ENCODE results near the gene TBC1D30. TPM values are rescaled to one million over a fixed set of nuclear protein-coding genes. Genes with fewer than 3 reads are reported as not detected.

TBC1D30 gene
- total RNA-seq, 2 donors from 2014 or later = 1.7 to 1.9 TPM

GRCh38 chr12:64875186-64875585 lies 50.7 kb downstream of the TBC1D30 start:
- no peaks in the 10 kb centered on the region for H3K27me3 Mint-ChIP-seq (ENCODE audit: insufficient read depth)
- Histone ChIP-seq H3K4me1 (ENCODE audit: control insufficient read depth, insufficient read depth, low read length) (no peaks in the 10 kb centered on the region), H3K36me3 (ENCODE audit: control insufficient read depth, insufficient read depth, low read length) (no peaks in the 10 kb centered on the region), H3K27ac (ENCODE audit: low read depth, low read length) (no peak overlapping the region), H3K9me3 (ENCODE audit: control insufficient read depth, low read length) (no peaks in the 10 kb centered on the region), H3K27me3 (ENCODE audit: control insufficient read depth, insufficient read depth, low read length, poor library complexity, severe bottlenecking) (no peaks in the 10 kb centered on the region), H3K9ac (ENCODE audit: extremely low read depth, low read length, poor library complexity, severe bottlenecking) (no peak overlapping the region), H3K4me3 (ENCODE audit: low read length) (no peak overlapping the region)
- no peak for TF ChIP-seq CTCF (conservative IDR thresholded peaks at IDR 0.05)
- no peak for DNase-seq
- no peak overlapping the region for H3K27ac Mint-ChIP-seq
- 90 to 91% methylated on average over 7 to 17 of the region's 17 CpGs for WGBS, 2 experiments (ENCODE audit: insufficient coverage in 1 of 2, insufficient read length in 1 of 2)
- no peaks in the 10 kb centered on the region for H3K9me3 Mint-ChIP-seq
- no peaks in the 10 kb centered on the region for H3K36me3 Mint-ChIP-seq (ENCODE audit: low read depth)
- no peak overlapping the region for H3K4me3 Mint-ChIP-seq
- no peaks in the 10 kb centered on the region for H3K4me1 Mint-ChIP-seq

GRCh38 chr12:64876388-64877071 lies 52.1 kb downstream of the TBC1D30 start:
- Mint-ChIP-seq H3K27me3 (ENCODE audit: insufficient read depth) (no peaks in the 10 kb centered on the region), H3K27ac (no peak overlapping the region), H3K4me3 (no peak overlapping the region), H3K4me1 (no peaks in the 10 kb centered on the region), H3K9me3 (no peaks in the 10 kb centered on the region), H3K36me3 (ENCODE audit: low read depth) (no peaks in the 10 kb centered on the region)
- Histone ChIP-seq H3K4me1 (ENCODE audit: control insufficient read depth, insufficient read depth, low read length) (no peaks in the 10 kb centered on the region), H3K4me3 (ENCODE audit: low read length) (no peak overlapping the region), H3K9ac (ENCODE audit: extremely low read depth, low read length, poor library complexity, severe bottlenecking) (no peak overlapping the region), H3K9me3 (ENCODE audit: control insufficient read depth, low read length) (no peaks in the 10 kb centered on the region), H3K36me3 (ENCODE audit: control insufficient read depth, insufficient read depth, low read length) (no peaks in the 10 kb centered on the region), H3K27me3 (ENCODE audit: control insufficient read depth, insufficient read depth, low read length, poor library complexity, severe bottlenecking) (no peaks in the 10 kb centered on the region), H3K27ac (ENCODE audit: low read depth, low read length) (no peak overlapping the region)
- 92 to 94% methylated on average over 11 to 12 of the region's 12 CpGs for WGBS, 2 experiments (ENCODE audit: insufficient coverage in 1 of 2, insufficient read length in 1 of 2)
- no peak for DNase-seq
- TF ChIP-seq CTCF (conservative IDR thresholded peaks at IDR 0.05) = no peak

DNA sequence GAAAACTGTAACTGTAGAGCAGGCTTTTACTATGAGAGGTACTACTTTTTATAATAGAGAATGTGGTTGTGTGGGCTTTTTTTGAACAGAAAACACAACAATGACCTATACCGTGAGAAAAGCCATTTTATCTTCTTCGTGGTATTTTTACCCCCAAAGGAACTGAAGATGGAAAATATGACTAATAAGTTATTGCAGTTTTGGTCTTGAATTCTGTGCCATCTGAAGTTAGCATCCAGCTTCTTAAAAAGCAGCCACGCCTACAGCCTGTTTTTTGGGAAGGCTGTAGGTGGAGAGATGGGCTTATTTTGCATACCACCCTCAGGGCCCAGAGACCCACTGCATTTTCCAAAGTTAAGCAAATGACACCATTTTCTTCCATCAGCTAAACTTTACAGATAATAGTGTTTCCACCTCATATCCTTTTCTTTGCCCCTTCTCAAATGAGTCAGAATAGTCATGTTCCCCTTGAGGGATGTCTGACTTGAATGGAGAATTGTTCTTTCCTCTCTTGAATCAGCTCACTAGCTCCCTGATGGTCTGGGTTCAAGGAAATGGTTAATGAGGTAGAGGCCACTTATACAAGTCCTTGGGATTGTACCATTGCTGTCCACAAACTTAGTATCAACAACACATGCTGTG lies 53.0 kb downstream of the TBC1D30 start:
- H3K27ac Mint-ChIP-seq = no peak overlapping the region
- Histone ChIP-seq H3K4me1 (ENCODE audit: control insufficient read depth, insufficient read depth, low read length) (no peaks in the 10 kb centered on the region), H3K27me3 (ENCODE audit: control insufficient read depth, insufficient read depth, low read length, poor library complexity, severe bottlenecking) (no peaks in the 10 kb centered on the region), H3K27ac (ENCODE audit: low read depth, low read length) (no peak overlapping the region), H3K9ac (ENCODE audit: extremely low read depth, low read length, poor library complexity, severe bottlenecking) (no peak overlapping the region), H3K4me3 (ENCODE audit: low read length) (no peak overlapping the region), H3K9me3 (ENCODE audit: control insufficient read depth, low read length) (no peaks in the 10 kb centered on the region), H3K36me3 (ENCODE audit: control insufficient read depth, insufficient read depth, low read length) (no peaks in the 10 kb centered on the region)
- H3K4me1 Mint-ChIP-seq = no peaks in the 10 kb centered on the region
- H3K9me3 Mint-ChIP-seq = no peaks in the 10 kb centered on the region
- 96 to 100% methylated on average over 2 to 3 of the region's 3 CpGs for WGBS, 2 experiments (ENCODE audit: insufficient coverage in 1 of 2, insufficient read length in 1 of 2)
- H3K36me3 Mint-ChIP-seq (ENCODE audit: low read depth) = no peaks in the 10 kb centered on the region
- DNase-seq = no peak
- no peaks in the 10 kb centered on the region for H3K27me3 Mint-ChIP-seq (ENCODE audit: insufficient read depth)
- no peak overlapping the region for H3K4me3 Mint-ChIP-seq
- TF ChIP-seq CTCF (conservative IDR thresholded peaks at IDR 0.05) = no peak

Data from endodermal cell (in vitro differentiated cells).